Activated CD4-positive, alpha-beta memory T cell treated with anti-CD3 and anti-CD28 coated beads for 36 hours (primary cell): Measurements from ENCODE around the gene PGAP1. TPM values are rescaled to one million over a fixed set of nuclear protein-coding genes. Genes with fewer than 3 reads are reported as not detected.

Source experiments
- CTCF ChIA-PET: fragments of 350-600 bp; sonication (Branson Sonifier 250); formaldehyde crosslinking; loops from one replicate; lab custom pipeline; 2021; ENCODE audit warnings: antibody characterized with exemption, inconsistent platforms; lab: Charles Lee
- POLR2A ChIA-PET: fragments of 350-600 bp; sonication (Branson Sonifier 250); formaldehyde crosslinking; loops from one replicate; lab custom pipeline; 2021; ENCODE audit warnings: antibody characterized with exemption; lab: Charles Lee
- DNase-seq: peaks from one replicate; pipeline ENCODE4 v3.0.0-alpha.2; 2020
- H3K27ac Mint-ChIP-seq: one replicate; pipeline ENCODE4 v1.8.0; 2021; ENCODE audit warnings: mixed read lengths
- H3K27me3 Mint-ChIP-seq: one replicate; pipeline ENCODE4 v1.8.0; 2021; ENCODE audit warnings: mixed read lengths
- H3K36me3 Mint-ChIP-seq: one replicate; pipeline ENCODE4 v1.8.0; 2021; ENCODE audit warnings: mixed read lengths
- H3K4me1 Mint-ChIP-seq: one replicate; pipeline ENCODE4 v1.8.0; 2021; ENCODE audit warnings: low read depth, mixed read lengths
- H3K4me3 Mint-ChIP-seq: one replicate; pipeline ENCODE4 v1.8.0; 2021; ENCODE audit warnings: mild to moderate bottlenecking, mixed read lengths
- H3K9me3 Mint-ChIP-seq: one replicate; pipeline ENCODE4 v1.8.0; 2021; ENCODE audit warnings: mixed read lengths
- intact Hi-C: fragments of 100-400 bp; cut with micrococcal nuclease; formaldehyde crosslinking; loops from one replicate; pipeline ENCODE4 v1.15.1; 2023
- total RNA-seq, 2 experiments: library from RNA; stranded (reverse); gene quantifications; one replicate each; pipeline ENCODE4 v1.2.3, GENCODE V29; 2021

PGAP1 gene
- total RNA-seq, 2 experiments from 2014 or later: 24.5 to 25.5 TPM

GRCh38 chr2:196884368-196884767 lies 42.1 kb downstream of the PGAP1 start:
- intact Hi-C loops: no loop called here

DNA sequence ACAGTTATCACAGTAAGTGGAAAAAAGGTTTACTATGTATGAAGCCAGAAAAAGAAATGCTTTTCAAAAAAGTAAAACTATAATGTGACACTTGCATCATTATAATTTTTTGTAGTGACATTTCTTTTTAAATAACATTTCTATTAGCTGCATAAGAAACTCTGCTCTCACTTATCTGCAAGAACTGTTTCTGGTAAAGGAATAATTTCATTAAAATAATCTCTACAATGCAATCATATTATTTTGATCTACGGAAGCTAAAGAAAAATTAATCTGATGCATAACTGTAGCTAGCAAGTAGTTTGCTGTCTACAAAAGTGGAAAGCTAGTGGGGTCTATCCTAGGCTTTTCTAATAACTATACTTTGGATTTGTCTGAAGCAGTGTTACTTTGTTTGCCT lies 50.1 kb downstream of the PGAP1 start:
- Mint-ChIP-seq H3K4me1 (peaks cover 2% of the 10 kb centered on the region), H3K27ac (no peak overlapping the region), H3K36me3 (peaks cover 20% of the 10 kb centered on the region), H3K4me3 (no peak overlapping the region), H3K27me3 (no peaks in the 10 kb centered on the region), H3K9me3 (no peaks in the 10 kb centered on the region)
- intact Hi-C loops: no loop called here
- ChIA-PET POLR2A (no interaction called here), CTCF (no interaction called here)
- no peak for DNase-seq

More at GRCh38 chr2:196884368-196884767, 42.1 kb downstream of the PGAP1 start:
- POLR2A ChIA-PET: no interaction called here
- Mint-ChIP-seq H3K27me3 (no peaks in the 10 kb centered on the region), H3K36me3 (peaks cover 50% of the 10 kb centered on the region), H3K27ac (no peak overlapping the region), H3K4me1 (no peaks in the 10 kb centered on the region), H3K9me3 (no peaks in the 10 kb centered on the region), H3K4me3 (no peak overlapping the region)
- CTCF ChIA-PET: no interaction called here
- no peak for DNase-seq

GRCh38 chr2:196875414-196875813 lies 51.1 kb downstream of the PGAP1 start:
- H3K36me3 Mint-ChIP-seq: peaks cover 18% of the 10 kb centered on the region
- ChIA-PET CTCF (no interaction called here), POLR2A (no interaction called here)
- H3K27me3 Mint-ChIP-seq: no peaks in the 10 kb centered on the region
- H3K9me3 Mint-ChIP-seq: no peaks in the 10 kb centered on the region
- intact Hi-C loops: no loop called here
- peaks cover 2% of the 10 kb centered on the region for H3K4me1 Mint-ChIP-seq
- no peak overlapping the region for H3K27ac Mint-ChIP-seq
- DNase-seq: no peak
- no peak overlapping the region for H3K4me3 Mint-ChIP-seq

DNA sequence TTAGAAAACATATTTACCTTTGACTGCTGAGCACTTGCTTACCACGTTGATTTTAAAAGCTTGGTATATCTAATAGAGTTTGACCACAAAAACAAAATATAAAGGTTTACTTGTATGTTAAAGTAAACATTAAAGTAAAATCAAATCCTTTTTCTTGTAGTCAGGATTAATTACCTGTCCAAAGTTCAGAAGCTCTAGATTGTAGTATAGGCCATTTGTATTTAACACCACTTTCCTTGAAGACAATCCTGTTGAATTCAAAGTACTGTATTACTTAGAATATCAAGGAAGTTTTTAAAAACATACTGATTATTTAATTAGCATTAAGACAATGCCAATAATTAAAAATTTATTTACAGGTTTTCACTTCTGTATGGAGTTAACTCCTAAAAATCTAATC lies 53.0 kb downstream of the PGAP1 start:
- Mint-ChIP-seq H3K4me3 (no peak overlapping the region), H3K27me3 (no peaks in the 10 kb centered on the region), H3K36me3 (peaks cover 15% of the 10 kb centered on the region), H3K9me3 (no peaks in the 10 kb centered on the region), H3K27ac (no peak overlapping the region), H3K4me1 (peaks cover 2% of the 10 kb centered on the region)
- intact Hi-C loops: no loop called here
- CTCF ChIA-PET: no interaction called here
- POLR2A ChIA-PET: no interaction called here
- no peak for DNase-seq

GRCh38 chr2:196854629-196855028 lies 71.9 kb downstream of the PGAP1 start:
- Mint-ChIP-seq H3K36me3 (peaks cover 28% of the 10 kb centered on the region), H3K27ac (no peak overlapping the region), H3K9me3 (peaks cover 7% of the 10 kb centered on the region), H3K4me1 (no peaks in the 10 kb centered on the region), H3K4me3 (no peak overlapping the region), H3K27me3 (no peaks in the 10 kb centered on the region)
- ChIA-PET CTCF (no interaction called here), POLR2A (no interaction called here)
- DNase-seq: no peak
- intact Hi-C loops: no loop called here

DNA sequence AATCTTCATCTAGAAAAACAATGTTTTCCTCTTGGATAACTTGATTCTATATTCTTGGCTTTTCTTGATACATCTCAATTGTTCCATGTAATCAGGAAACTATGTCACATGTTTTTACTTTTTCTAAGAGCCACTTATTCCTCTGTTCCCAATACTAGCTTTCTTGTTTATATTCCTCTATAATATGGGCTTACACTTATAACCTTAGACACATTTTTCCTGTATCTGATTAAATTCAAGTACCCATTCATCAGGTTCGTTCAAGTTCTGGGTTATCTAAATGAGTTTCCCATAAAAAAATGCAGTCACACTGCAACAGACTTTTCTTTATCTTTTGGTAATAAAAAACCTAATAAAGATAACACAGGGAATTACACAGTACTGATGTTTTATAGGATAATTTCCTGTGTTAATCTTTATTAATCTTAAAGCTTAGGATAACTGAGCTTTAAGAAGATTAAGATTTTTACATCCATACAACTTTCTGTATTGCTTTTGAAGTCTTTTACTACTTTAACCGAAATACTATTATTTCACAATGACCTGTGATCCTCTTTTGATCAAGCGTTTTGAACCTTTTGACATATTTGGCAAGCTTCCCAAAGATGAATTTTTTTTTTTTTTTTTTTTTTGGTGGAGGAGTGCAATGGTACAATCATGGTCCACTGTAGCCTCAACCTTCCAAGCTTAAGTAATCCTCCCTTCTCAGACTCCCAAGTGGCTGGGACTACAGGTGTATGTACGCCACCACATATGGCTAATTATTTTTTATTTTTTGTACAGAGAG lies 73.0 kb downstream of the PGAP1 start:
- H3K9me3 Mint-ChIP-seq: no peaks in the 10 kb centered on the region
- no peaks in the 10 kb centered on the region for H3K4me1 Mint-ChIP-seq
- H3K27me3 Mint-ChIP-seq: no peaks in the 10 kb centered on the region
- intact Hi-C loops: no loop called here
- H3K4me3 Mint-ChIP-seq: no peak overlapping the region
- no peak overlapping the region for H3K27ac Mint-ChIP-seq
- DNase-seq: no peak
- ChIA-PET POLR2A (no interaction called here), CTCF (interaction anchor here (0.7 kb wide), 1 partner anchor 315 kb away, joined by 3 read pairs; no protein-coding TSS in a partner anchor)
- H3K36me3 Mint-ChIP-seq: peaks cover 17% of the 10 kb centered on the region

- Mint-ChIP-seq H3K27me3 (no peaks in the 10 kb centered on the region), H3K9me3 (no peaks in the 10 kb centered on the region), H3K4me3 (no peak overlapping the region), H3K4me1 (no peaks in the 10 kb centered on the region), H3K27ac (no peak overlapping the region), H3K36me3 (peaks cover 13% of the 10 kb centered on the region)
- no peak for DNase-seq
- intact Hi-C loops: no loop called here
- CTCF ChIA-PET: no interaction called here
- POLR2A ChIA-PET: no interaction called here
Measured at GRCh38 chr2:196851088-196851487, 75.4 kb downstream of the PGAP1 start.

DNA sequence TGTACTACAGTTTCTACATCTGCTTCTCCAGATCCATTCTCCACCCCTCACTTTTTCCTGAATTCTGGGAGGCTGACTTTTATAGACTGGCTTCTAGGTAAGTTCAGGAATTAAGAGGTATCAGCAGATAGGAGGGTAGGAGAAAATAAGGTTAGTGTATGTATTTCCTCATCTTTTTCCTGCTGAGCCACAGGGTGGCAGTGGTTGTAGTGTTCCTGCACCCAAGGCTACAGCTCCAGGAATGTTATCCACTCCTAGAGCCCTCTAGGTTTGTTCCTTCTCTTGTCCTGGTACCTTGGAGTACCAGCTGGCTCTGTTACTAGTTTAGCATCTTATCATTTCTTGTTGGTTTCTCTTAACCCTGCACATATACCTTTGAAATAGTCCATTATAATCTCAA lies 76.6 kb downstream of the PGAP1 start:
- H3K27ac Mint-ChIP-seq: no peak overlapping the region
- no peaks in the 10 kb centered on the region for H3K27me3 Mint-ChIP-seq
- peaks cover 19% of the 10 kb centered on the region for H3K36me3 Mint-ChIP-seq
- intact Hi-C loops: no loop called here
- DNase-seq: no peak
- CTCF ChIA-PET: no interaction called here
- H3K4me3 Mint-ChIP-seq: no peak overlapping the region
- POLR2A ChIA-PET: no interaction called here
- no peaks in the 10 kb centered on the region for H3K9me3 Mint-ChIP-seq
- no peaks in the 10 kb centered on the region for H3K4me1 Mint-ChIP-seq

- intact Hi-C loops: no loop called here
- CTCF ChIA-PET: interaction anchor here (1.5 kb wide), 1 partner anchor 11 kb away, joined by 3 read pairs; no protein-coding TSS in a partner anchor
- H3K36me3 Mint-ChIP-seq: peaks cover 22% of the 10 kb centered on the region
Measured at GRCh38 chr2:196846295-196846694, 80.2 kb downstream of the PGAP1 start.

DNA sequence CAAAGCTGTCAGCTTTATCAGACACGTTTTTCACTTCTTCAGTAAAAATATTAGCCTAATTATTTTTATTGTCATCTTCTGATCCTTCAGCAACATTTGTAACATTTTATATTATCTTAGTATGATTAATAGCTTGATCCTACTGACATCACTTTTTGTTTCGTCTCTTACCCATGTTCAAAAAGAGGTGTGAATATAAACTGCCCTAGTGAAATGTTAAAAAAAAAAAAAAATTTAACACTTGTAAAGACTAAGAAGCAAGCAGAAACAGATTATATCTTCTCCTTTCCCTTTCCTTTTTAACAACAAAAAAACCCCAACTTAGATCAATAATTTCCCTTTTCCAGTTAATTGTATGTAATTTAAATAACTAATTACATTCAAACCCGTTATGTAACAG lies 81.1 kb downstream of the PGAP1 start:
- intact Hi-C loops: no loop called here
- POLR2A ChIA-PET: no interaction called here
- DNase-seq: no peak
- H3K4me1 Mint-ChIP-seq: no peaks in the 10 kb centered on the region
- no peaks in the 10 kb centered on the region for H3K27me3 Mint-ChIP-seq
- H3K36me3 Mint-ChIP-seq: peaks cover 26% of the 10 kb centered on the region
- H3K9me3 Mint-ChIP-seq: no peaks in the 10 kb centered on the region
- H3K4me3 Mint-ChIP-seq: no peak overlapping the region
- H3K27ac Mint-ChIP-seq: no peak overlapping the region
- CTCF ChIA-PET: interaction anchor here (1.5 kb wide), 1 partner anchor 11 kb away, joined by 3 read pairs; no protein-coding TSS in a partner anchor

More at GRCh38 chr2:196846295-196846694, 80.2 kb downstream of the PGAP1 start:
- no peaks in the 10 kb centered on the region for H3K4me1 Mint-ChIP-seq
- H3K4me3 Mint-ChIP-seq: no peak overlapping the region
- no peak overlapping the region for H3K27ac Mint-ChIP-seq
- H3K9me3 Mint-ChIP-seq: no peaks in the 10 kb centered on the region
- H3K27me3 Mint-ChIP-seq: no peaks in the 10 kb centered on the region
- POLR2A ChIA-PET: no interaction called here
- no peak for DNase-seq

DNA sequence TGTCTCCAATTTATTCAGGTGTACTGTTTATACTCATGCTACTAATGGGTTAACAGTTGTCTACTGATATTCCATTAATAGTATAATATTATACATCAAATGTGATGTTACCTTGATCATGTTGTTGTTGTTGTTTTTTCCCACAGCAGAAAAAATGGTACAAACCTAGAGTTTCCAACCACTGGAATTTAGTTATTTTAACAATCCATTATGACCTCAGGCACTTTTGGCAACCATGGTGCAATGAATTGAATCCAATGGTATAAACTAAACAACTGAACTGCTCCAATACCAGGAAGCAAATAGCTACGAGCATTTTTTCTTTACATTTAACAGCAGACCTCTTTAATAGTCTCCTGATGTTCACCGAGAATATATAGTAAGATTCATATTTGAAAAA lies 86.3 kb downstream of the PGAP1 start:
- no peak for DNase-seq
- Mint-ChIP-seq H3K9me3 (no peaks in the 10 kb centered on the region), H3K27ac (no peak overlapping the region), H3K4me3 (no peak overlapping the region), H3K27me3 (no peaks in the 10 kb centered on the region), H3K4me1 (no peaks in the 10 kb centered on the region), H3K36me3 (peaks cover 25% of the 10 kb centered on the region)
- CTCF ChIA-PET: no interaction called here
- POLR2A ChIA-PET: no interaction called here
- intact Hi-C loops: no loop called here

DNA sequence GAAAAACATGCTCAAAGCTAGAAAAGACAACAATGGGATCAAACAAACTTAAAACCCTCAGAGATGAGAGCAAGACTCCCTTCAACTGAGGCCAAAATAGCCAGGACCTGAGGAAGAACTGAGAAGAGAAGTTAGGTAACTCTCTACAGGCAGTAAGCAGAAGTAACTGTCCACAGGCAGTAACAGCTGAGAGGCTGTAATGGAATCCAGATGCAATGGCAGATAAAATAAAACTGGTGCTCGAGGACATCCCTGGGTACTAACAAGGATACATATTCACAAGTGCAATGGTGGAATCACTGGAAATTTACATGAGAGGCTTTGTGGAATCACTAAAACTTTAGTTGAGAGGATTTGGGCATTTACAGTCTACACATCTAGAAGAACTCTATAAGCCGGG lies 86.9 kb downstream of the PGAP1 start:
- Mint-ChIP-seq H3K4me1 (no peaks in the 10 kb centered on the region), H3K27me3 (no peaks in the 10 kb centered on the region)
- intact Hi-C loops: no loop called here

DNA sequence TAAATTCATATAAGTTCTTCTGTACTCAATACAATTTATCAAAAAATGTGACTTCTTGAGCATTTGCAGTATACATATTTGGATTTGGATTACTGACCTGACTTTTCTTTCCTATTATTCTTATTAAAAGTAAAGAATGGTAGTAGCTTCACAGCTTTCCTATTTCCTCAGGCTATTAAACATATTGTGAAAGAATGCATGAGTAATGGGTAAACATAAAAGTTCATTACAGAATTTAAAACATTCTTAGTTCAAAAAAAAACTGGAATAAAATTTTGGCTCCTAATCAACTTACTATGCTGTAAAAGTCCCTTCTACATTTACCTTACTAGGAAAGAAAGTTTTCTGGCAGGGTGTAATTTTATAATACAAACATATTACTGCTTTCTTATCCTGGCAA lies 90.1 kb downstream of the PGAP1 start:
- no peak overlapping the region for H3K27ac Mint-ChIP-seq
- H3K4me1 Mint-ChIP-seq: no peaks in the 10 kb centered on the region
- H3K36me3 Mint-ChIP-seq: peaks cover 21% of the 10 kb centered on the region
- ChIA-PET CTCF (no interaction called here), POLR2A (no interaction called here)
- H3K27me3 Mint-ChIP-seq: no peaks in the 10 kb centered on the region
- no peak for DNase-seq
- H3K9me3 Mint-ChIP-seq: no peaks in the 10 kb centered on the region
- intact Hi-C loops: no loop called here
- H3K4me3 Mint-ChIP-seq: no peak overlapping the region

More for the DNA sequence above, 86.9 kb downstream of the PGAP1 start:
- ChIA-PET CTCF (no interaction called here), POLR2A (no interaction called here)
- Mint-ChIP-seq H3K36me3 (peaks cover 25% of the 10 kb centered on the region), H3K27ac (no peak overlapping the region), H3K4me3 (no peak overlapping the region), H3K9me3 (no peaks in the 10 kb centered on the region)
- no peak for DNase-seq
